GM21528 (cell line): Measurements from ENCODE around the gene KHDC3L.

Experiments used
- ATAC-seq: cut with Tn5 transposase; IDR thresholded peaks from one replicate; pipeline ENCODE4 v1.9.1; 2021; ENCODE audit warnings: mild to moderate bottlenecking, moderate library complexity; ENCODE audit not compliant: unreplicated experiment, low FRiP score

Gene KHDC3L, protein sequence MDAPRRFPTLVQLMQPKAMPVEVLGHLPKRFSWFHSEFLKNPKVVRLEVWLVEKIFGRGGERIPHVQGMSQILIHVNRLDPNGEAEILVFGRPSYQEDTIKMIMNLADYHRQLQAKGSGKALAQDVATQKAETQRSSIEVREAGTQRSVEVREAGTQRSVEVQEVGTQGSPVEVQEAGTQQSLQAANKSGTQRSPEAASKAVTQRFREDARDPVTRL

DNA sequence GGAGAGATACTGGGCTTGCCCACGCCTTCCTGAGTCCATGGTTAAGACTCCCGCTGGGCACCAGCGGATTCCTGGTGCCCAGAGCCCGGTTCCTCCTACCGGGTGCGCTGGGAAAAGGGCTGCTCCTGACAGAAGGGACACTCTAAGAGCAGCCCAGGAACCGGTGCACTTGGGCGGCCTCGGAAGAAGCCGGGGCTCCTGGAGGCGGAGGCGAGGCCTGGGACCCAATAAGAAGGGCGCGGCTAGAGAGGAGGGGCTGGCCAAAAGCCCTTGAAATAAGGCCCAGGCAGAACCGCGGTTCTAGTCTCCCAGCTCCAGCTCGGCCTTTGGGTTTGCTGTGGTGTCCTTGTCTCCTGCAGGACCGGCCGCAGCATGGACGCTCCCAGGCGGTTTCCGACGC, at the start of gene KHDC3L:
TSS of gene KHDC3L (plus strand) at position 301 of the 400 bp plus-strand sequence. CDS start at position 373, 72 bp downstream.
- ATAC-seq: no peak

DNA sequence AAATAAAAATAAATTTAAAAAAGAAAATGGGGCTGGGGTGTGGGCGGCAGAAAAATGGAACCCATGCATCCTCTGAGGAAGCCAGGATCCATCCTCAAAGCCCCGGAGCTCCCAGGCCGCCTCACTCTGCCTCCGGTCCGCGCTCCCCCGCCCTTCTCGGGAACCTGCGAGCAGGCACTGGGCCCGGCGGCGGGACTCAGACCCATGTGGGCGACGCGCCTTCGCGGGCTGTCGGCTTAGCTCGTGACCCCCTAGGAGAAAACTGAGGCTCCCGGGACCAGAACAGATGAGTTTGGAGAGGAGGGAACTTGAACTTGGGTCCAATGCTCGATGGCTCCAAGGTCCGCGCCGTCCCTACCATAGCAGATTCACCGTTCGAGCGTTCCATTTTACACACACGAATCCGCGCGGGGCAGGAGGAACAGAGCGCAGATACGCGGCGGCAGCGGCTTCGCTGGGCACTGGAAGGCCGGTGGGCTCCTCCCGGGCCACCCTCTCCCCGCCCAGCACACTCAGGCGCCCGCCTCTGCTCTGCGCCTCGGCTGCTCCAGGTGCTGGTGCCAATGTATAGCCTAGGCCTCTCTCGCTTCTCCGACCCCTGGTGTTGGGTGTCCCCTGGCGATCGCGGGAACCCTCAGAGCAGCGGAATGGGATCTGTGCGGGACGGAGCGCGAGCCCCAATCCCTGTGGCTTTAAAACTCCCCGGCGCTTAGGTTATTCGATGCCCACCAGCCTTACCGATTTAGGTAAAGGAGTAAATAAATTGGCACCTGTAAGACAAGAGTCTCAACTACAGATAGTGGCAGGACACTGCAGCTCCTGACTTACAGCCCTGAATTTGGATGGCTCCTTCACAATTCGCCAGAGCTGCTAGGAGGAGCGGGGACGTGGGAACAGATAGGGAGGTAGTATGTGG, 47.6 kb upstream of the KHDC3L start:
- no peak for ATAC-seq

DNA sequence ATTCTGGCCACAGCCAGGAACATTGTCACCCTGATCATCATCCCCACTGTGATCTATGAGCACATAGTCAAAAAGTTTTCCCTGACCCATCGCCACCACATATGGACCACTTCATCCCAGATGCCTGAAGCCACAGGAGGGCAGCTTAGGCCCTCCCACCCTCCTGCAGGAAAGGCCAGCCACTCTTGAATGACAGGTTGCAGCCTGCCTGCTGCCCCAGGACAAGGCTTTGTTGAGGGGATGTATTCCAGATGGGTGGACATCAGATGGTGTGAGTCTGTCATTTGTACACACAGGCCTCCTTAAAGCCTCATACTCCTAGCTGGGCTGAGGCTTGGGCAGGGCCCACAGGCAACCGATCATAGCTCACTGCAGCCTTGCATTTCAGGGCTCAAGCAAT, 39.1 kb upstream of the KHDC3L start:
- no peak for ATAC-seq

DNA sequence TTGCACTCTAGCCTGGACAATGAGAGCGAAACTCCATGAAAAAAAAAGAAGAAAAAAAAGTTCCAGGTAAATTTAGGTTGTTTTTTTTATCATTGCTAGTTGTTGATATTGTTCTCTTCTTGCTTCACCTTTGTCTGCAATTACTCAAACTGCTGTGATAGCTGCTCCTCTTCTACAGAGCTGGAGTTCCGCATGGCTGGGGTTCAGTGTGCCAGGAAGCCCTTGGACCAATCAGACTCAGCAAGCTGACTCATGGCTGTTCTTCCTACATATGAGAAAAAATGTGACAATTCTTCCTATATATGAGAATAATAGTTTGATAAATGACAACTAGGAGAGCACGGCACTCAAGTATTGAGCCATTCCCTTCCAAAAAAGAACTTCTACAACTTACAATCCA, 36.8 kb upstream of the KHDC3L start:
- no peak for ATAC-seq

DNA sequence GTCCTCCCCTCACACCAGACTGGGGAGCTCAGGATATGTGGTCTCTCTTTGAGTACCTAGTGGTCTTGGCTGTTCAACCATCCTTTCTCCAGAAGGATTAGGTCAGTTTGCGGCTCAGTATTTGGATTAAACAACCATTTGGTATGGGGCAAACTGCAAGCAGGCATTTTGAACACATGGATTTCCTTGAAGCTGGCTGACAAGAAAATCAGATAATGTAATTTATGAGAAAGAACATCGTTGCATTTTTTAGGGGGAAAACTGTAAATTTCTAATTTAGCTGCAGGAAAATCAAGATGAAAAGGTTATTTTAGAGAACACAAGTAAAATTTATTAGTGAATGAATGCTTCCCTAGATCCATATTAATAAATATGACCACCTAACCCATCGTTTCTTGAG, 33.7 kb upstream of the KHDC3L start:
- no peak for ATAC-seq

DNA sequence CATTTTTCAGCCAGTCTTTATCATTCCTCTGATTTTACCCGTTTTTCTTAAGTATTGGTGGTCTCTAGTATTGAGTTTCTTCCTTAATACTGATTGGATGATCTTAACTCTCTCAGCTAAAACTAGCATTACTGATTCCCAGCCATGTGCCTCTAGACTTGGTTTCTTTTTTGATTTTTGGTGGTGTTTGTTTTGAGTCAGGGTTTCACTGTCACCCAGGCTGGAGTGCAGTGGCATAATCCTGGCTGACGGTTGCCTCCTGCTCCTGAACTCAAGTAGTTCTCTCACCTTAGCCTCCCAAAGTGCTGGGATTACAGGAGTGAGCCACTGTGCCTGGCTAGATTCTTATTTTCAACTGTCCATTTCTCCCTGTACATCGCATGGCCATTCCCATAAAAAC, 33.3 kb upstream of the KHDC3L start:
- ATAC-seq: no peak

DNA sequence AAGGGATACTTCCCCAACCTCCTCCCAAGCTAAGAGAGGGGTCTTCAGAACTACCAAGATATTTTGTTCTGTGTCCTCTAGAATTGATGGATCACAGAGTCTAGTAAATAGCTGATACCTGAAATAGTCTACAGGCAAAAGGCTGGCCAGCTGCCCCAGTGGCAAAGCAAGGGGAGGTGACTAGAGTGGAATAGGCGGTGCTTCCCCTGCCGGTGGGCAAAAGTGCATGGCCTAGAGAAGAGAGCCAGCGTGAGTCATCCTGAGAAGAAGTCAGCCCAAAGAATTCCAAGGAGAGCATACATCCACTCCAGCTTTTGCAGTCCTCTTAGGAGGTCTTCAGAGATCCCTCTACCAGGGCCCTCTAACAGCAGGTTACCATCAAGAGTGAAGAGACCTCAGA, 23.1 kb upstream of the KHDC3L start:
- ATAC-seq: no peak

DNA sequence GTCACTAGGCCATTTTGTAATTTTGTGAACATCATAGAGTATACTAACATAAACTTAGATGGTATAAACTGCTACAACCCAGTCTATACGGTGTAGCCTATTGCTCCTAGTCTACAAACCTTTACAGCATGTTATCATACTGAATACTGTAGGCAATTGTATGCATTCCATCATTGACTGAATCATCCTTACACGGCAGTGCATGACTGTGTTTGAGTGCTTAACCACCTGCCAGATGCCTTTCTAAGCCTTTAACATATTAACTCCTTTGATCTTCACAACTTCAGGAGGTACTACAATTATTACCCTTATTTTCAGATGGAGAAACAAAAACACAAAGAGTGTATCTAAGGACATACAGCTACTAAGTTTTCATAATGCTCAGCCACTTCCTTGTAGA, 22.4 kb upstream of the KHDC3L start:
- ATAC-seq: no peak

DNA sequence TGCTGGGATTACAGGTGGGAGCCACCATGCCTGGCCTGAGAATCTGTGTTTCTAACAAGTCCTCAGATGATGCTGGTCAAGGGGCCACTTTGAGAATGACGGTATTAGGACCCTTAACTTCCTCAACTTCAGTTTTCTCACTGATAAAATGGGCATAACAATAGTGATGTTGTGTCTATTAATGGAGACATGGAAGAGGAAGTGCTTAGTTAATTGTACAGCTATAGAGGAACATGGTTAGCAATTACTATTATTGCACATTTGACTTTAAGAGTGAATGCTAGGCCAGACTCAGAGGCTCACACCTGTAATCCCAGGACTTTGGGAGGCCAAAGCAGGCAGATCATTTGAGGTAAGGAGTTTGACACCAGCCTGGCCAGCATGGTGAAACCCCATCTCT, 21.1 kb upstream of the KHDC3L start:
- ATAC-seq: no peak

DNA sequence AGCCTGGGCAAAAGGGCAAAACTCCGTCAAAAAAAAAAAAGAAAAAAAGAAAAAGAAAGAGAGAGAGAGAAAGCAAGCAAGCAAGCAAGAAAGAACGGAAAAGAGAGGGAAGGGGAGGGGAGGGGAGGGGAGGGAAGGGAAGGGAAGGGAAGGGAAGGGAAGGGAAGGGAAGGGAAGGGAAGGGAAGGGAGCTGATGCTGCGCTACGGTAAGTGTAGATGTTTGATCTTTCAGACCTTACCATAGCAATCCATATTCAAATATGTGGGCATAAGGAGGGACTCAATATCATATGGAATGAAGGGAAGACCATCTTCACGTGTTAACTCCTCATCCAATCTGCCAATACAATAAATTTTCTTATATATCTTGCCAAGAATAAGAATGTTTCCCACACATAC, 20.3 kb upstream of the KHDC3L start:
- ATAC-seq: no peak

DNA sequence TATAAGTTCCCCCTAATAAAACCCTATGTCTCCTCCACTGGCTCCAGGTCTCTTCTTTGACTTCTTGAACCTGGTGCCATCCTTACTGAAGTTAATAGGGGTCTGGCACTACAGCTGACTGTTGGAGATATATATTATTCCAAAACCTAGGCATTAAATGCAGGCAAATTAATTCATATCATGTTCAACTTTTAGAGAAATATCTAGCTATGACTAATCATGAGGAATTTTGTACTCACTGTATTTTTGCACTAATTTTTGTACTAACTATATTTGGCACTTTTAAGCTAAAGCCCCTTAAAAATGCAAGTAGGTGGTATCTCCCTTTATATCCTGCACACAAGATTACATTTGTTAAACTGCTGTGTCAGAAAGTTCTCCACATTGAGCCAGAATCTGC, 19.3 kb upstream of the KHDC3L start:
- ATAC-seq: no peak

DNA sequence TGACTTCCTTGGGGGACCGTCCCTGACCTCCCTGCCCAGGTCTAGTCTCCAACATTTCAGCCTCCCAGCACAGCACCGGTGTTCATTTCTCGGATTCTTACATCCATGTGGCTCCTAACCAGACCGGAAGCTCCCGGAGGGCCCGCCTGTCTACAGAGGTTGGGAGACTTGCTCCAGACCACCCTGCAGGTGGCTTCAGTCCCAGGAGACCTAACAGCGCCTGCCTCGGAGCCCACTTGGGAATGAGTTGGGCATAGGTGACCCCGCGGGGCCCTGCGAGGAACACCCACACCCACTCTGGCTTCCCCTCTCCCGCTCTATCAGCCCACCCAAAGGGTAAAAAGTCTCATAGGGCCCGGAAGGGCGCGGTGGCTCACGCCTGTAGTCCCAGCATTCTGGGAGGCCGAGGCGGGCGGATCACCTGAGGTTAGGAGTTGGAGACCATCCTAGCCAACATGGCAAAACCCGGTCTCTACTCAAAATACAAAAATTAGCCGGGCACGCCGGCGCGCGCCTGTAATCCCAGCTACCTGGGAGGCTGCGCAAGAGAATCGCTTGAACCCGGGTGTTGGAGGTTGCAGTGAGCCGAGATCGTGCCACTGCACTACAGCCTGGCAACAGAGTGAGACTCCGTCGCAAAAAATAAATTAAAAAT, 13.8 kb upstream of the KHDC3L start:
- ATAC-seq: no peak

DNA sequence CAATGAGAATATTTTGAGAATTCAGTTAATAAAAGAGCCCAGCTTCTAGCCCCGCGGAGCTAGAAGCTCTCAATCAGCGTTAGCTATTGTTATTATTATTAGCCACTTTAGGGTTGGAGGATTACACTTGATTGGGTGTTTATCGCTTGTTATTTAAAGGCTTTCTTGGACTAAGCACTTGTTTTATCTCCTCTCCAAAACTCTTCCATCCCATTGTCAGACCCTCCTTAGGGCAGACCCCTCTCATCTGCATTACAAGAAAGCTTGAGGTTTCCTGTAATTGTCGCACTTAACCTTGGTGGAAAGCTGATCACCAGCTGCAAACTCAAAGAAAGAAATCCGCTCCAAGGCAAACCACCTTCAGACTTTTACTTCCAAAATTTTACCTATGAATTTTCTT, 13.1 kb upstream of the KHDC3L start:
- ATAC-seq: no peak

DNA sequence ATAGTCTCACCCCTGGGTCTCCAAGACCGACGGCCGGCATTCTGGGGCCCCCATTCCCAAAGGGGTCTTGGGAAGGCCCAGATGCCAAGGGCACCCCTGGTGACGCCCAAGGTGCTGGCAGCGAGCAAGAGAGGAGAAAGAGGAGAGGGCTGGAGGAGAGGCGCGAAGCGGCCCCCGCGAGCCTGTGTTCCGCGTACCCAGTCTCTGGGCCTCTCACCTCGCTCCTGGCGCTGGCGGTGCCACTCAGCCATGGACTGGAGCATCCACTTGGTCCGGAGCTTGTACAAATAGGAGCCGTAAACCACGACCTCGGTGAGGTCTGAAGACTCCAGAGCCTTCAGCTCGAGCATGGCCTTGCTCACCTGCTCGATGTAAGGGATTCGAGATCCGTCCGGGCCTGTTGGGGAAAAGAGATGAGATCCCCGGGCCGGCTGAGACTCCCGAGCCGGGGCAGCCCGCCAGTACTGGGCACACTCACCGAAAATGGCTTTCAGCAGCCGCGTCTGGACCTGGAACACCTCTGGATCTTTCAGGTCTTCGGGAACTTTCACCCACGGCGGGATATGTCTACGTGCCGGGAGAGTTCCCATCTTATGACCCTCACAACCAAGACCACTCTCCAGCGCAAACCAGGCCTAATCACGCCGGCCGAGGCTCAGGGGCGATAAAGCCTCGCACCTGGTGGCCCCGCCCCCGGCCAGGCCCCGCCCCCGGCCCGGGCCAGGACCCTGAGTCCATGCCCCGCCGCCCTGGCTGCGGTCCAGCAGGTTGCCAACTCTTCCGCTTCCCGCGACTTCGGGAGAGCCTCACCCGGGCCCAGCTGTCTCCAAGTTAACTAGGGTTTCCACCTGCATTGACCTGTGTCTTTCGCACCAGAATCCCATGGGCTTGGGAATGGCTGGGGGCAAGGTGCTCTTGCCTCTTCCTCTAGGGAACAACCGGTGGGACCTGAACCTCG, 8.5 kb upstream of the KHDC3L start, which contains the start of gene DPPA5:
TSS of gene DPPA5 (minus strand) at position 641 of the 958 bp plus-strand sequence. CDS start at position 590, 51 bp downstream.
- no peak for ATAC-seq

DNA sequence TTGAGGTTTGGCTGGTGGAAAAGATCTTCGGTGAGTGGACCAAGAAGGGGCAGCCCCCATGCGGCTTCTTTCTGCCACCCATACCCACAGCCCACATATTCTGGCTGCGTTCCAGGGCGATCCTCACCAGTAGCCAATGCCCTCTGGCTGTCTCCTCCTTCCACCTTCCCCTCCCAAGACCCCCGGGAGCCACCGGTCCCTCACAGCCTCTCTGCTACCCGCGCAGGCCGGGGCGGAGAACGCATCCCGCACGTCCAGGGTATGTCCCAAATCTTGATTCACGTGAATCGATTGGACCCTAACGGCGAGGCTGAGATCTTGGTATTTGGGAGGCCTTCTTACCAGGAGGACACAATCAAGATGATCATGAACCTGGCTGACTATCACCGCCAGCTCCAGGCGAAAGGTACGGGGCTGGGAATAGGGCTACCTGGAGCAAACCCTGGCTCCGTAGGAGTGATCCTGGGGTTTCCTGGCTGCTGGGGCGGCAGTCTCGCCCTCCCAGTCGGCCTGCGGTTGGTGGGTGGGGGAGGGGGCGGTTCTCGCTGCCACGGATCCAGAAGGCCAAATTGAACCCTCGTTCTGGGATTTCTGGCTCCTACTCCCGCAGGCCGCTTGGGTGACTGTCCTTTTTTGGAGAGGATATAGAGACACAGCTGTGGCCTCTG, 545 bp downstream of the KHDC3L start:
- ATAC-seq: no peak

DNA sequence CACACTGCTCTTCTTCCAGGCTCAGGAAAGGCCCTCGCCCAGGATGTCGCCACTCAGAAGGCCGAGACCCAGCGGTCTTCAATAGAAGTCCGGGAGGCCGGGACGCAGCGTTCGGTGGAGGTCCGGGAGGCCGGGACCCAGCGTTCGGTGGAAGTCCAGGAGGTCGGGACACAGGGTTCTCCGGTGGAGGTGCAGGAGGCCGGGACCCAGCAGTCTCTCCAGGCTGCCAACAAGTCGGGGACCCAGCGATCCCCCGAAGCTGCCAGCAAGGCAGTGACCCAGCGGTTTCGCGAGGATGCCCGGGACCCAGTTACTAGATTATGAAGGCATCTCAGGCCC, 1.0 kb downstream of the KHDC3L start:
- ATAC-seq: no peak

DNA sequence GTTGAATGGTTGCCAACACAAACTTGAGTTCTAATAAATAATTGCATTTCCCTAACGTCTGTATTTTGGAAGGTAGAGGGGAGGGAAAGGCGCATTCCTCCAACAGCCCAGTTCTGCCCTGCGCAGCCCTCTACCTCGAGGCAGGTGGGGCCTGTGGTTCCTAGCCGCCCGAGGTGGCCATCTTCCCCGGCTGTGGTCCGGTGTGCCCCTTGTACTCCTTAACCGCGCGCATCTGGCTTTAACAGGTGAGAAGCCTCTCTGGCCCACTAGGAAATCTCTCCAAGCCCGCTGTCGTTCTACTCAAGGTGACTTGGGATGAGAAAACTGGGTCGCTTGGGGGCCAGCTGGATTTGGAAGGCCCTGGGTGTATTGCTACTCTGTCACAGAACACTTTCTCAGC, 1.7 kb downstream of the KHDC3L start:
- no peak for ATAC-seq

DNA sequence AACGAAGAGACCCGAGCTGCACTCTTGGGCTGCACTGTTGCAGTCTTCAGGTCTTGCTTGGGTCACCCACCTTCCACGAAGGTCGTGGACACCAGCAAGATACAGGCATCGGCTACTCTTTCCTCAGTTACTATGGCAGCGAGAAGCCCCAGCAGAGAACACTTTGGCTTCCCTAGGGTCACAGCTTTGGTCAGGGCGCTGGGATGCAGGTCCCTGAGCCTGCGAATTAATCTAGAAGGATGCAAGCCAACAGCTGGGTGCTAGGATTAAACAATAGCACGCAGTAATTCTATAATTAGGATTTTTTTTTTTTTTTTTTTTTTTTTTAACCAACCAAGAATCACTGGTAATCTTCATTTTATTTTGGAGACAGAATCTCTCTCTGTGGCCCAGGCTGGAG, 2.1 kb downstream of the KHDC3L start:
- ATAC-seq: no peak

DNA sequence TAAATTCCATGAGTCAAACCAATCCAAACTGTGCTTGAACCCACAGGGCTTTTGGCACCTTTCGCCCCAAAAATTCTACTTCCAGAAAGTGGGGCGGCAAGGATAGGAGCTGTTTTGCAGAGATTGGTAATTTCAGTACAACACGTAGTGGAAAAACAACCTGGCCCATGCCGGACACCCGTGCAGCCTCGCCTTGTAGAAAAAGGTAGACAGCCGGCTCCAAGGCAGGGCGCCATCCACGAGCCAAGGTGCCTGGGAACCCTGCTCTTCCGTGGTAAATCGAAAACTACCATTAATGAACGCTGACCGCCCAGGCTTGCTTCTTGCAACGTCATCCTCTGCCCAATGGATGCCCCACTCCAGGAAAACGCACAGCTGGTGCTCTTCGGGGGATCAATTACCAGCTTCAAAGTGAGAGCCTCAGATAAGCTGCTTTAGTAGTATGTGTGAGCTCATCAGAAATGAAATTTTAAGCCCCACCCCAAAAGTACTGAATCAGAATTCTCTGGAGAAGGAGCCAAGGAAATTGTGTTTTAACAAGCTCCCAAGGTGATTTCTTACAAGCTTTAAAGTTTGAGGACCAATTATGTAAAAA, 5.4 kb downstream of the KHDC3L start:
- no peak for ATAC-seq
